SK-MEL-5 (cell line): Measurements from ENCODE around the gene JAML. TPM values are rescaled to one million over a fixed set of nuclear protein-coding genes. Genes with fewer than 3 reads are reported as not detected.

Source experiments
- DNase-seq: peaks from one replicate; pipeline ENCODE4 v3.0.0-alpha.2; 2016; ENCODE audit warnings: low read depth, low spot score
- in situ Hi-C: cut with HindIII; loops from 2 replicates; pipeline ENCODE4 v1.10.0; 2016; ENCODE audit warnings: low sequenced_read_pairs, high pct_unique_total_duplicates, low pct_unique_long_range_greater_than_20kb
- total RNA-seq: library from RNA; depleted of rRNA; stranded (reverse); fragments of >200 nt; shearing (Covaris generic); gene quantifications from 2 replicates; pipeline ENCODE4 v1.2.3, GENCODE V29; 2014

Gene JAML
- total RNA-seq, 1 experiment from 2014 or later = not detected

DNA sequence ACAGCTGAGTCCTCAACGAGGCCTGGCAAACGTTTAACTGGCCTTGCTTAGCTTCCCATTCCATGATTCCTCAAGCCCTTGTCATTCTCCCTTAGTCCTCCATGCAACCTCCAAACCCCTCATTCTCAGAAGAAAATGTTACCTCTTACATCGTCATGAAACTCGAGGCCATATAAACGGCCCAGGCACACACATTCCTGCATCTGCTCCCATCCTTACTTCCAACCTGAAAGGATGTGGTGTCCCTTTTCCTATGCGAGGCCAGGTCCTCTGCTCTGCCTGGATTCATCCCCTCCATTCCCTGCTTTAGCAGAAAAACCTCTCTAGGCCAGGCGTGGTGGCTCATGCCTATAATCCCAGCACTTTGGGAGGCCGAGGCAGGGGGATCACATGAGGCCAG, 18.4 kb upstream of the JAML start:
- in situ Hi-C loops = no loop called here
- no peak for DNase-seq

DNA sequence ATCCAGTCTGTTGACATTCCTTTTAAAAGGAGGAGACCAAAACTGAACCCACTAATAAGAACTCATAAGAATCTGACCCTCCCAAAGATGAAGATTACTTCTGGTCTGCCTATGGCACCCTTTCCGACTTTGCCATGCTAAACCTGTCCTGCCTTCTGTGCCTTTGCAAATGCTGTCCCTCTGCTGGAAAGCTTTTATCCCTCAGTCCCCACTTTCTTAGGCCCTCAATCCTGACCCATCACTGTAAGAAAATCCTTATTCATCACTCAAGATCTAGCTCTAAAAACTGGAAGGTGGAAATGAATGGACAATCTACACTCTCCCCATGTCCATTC, 16.9 kb upstream of the JAML start:
- no peak for DNase-seq
- in situ Hi-C loops = no loop called here

DNA sequence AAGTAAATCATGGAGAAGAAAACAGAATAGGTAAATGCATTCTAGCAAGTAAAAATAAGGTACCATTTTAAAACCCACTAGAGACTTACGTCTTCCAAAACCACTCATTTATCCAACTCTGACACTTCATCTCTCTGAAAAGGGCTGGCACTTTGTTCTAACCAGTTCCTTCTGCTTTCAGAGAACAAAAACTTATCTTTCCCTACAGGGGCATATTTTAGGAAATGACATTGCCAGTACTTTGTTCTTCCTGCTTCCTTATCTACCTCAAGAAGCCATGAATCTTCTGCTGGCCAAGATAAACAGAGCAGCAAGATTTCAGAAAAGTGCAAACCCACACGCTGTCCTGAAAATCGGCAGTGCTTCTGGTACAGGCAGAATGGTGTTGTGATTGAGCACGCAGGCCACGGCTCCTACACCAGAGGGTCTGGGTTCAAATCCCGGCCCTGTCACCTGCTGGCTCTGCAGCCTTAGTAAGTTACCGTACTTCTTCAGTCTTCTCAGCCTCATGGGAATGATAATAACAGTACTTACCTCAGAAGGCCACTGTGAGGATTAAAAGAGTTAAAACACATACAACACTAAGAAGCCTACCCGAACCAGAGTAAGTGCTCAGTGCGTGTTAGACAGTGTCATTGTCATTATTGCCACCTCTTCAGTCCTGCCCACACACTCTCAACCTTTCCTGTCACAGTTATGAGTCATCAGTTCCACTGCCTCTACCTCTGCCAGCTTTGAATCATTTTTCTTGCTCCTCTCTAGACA, 16.4 kb upstream of the JAML start:
- DNase-seq = no peak
- in situ Hi-C loops = no loop called here

DNA sequence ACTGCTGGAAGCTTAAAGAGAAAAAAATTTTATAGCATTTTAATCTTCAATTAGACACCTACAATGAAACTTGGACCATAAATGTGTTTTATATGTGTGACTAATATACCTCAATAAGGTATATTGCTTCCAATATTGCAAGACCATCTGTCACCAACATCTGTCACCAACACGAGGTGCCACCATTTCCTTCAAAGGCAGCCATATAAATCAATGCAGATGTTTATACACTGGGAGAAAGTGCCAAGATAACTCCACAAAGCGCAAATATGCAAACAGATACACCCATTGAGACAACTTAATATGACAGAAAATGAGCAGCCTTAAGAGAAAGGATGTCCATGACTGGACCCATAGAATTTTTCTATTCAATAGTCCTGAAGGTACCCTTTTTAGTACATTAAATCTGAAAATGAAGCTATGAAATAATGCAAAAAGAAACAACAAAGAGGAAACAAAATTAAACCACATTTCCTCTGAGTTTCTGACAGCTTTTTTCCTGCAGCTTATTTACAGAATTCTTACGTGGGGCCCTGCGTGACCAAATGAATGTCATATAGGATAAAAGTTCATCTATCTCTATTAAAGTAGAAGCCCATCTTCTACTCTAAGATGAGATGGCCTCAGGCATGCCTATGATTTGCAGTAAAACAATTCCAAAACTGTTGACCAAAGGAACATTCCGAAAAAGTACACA, 14.8 kb upstream of the JAML start:
- in situ Hi-C loops = no loop called here
- no peak for DNase-seq

DNA sequence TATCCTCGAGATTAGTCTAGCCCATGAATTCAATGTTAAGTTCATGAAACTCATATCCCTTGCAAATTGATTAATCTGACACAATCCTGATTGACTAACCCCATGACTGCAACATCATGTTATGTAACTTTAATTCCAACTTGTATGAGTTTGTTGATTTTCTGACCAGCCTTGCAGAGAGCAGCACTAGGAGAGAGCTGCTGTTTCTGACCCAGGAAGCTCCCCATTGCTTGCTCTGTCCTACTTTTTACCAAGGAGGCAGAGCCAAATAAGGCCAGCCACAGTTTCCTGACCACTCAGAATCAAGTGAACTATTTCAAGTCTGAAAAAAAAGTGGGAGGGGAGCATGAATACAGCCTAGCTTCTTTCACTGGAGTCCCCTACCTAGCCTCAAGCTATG, 14.1 kb upstream of the JAML start:
- DNase-seq = no peak
- in situ Hi-C loops = no loop called here

DNA sequence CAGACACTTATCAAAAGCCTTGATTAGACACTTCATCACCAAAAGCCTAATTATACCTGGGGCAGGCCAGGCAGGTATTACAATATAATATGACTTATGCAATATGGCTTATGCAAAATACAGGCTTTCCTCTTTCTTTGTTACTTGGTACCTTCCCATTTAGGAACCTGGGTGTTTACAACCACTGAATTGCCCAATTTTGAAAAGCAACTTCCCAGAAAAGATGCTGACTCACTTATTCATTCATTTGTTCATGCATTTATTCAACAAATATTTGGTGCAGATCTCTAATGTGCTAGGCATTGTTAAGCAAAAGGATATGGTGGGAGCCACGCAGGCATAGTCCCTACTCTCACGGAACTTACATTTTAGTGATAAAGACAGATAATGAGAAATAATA, 13.6 kb upstream of the JAML start:
- in situ Hi-C loops = no loop called here
- no peak for DNase-seq

DNA sequence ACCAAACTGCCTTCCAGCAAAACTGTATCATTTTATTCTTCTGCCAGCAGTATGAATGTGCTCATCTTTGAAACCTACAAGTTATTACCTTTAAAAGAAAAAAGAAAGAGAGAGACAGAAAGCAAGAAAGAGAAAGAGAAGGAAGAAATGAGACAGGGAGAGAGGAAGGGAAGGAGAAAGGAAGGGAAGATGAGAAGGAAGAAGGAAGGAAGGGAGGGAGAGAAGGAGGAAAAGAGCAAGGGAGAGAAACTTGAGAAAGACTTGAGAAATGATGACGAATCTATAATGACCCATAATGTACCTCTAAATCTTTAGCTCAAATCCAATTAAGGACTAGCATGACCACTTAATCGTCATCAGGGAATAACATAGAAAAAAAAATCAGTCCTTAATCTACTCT, 11.4 kb upstream of the JAML start:
- DNase-seq = no peak
- in situ Hi-C loops = no loop called here

DNA sequence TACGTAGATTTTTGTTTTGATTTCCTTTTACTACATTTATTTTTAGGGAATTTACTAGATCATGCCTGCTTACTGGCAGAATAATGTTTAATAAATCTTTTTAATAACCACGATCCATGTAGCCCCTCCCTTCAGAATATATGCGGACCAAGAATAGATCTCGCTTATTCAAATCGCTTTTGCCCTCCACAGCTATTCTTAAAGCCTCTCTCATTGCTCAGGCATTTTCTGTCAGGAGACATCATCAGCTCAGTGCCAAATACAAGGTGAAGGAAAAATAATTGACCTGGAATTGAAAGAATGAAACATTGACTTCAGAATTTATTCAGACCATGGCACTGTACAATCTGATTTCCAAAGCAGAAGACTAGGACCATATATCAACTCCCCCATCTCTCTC, 10.0 kb upstream of the JAML start:
- in situ Hi-C loops = no loop called here

DNA sequence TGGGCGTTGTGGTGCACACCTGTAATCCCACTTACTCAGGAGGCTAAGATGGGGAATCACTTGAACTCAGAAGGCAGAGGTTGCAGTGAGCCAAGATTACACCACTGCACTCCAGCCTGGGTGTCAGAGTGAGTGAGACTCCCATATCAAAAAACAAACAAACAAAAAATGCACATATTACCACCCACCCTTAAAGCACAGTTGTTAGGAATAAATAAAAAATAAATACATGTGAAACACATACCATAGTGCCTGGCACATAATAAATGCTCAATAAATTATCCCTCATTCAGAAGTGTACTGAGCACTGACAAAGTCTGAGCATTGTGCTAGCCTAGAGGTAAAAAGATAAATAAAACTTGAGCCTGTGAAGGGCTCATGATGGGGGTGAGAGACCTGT, 9.0 kb upstream of the JAML start:
- DNase-seq = no peak
- in situ Hi-C loops = no loop called here

More for the DNA sequence above, 10.0 kb upstream of the JAML start:
- no peak for DNase-seq

DNA sequence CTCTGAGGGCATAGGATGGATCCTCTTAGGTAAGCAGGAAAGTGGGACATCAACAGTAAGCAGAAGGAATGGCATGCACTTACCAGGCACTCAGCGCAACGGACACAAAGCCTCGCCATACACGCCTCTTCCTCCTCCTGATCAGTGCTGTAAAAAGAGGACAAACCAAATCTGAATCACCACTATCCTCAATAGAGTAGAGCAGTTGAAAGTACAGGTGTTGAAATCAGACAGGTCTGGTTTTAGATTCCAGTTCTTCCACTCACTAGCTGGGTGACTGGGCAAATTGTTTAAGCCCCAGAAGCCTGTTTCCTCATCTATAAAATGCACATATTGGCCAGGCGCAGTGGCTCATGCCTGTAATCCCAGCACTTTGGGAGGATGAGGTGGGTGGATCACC, 8.6 kb upstream of the JAML start:
- in situ Hi-C loops = no loop called here
- no peak for DNase-seq

DNA sequence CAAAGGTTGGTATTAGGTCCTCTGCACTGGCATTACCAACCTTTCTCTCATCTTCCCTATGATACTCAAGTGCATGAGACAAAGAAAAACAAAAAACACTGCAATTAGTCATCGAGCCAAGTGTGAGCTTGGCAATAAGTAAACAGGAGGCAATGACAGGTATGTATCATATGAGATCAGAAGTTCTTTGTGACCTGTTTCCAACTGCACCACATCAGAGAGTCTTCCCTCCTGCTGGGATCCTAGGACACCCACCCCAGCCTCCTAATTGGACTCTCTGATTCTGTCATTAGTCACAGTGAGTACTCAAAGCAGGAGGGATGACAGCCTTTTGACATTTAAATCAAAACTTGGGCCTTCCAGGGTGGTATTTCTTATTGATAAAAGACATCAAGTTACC, 7.8 kb upstream of the JAML start:
- in situ Hi-C loops = no loop called here
- no peak for DNase-seq

DNA sequence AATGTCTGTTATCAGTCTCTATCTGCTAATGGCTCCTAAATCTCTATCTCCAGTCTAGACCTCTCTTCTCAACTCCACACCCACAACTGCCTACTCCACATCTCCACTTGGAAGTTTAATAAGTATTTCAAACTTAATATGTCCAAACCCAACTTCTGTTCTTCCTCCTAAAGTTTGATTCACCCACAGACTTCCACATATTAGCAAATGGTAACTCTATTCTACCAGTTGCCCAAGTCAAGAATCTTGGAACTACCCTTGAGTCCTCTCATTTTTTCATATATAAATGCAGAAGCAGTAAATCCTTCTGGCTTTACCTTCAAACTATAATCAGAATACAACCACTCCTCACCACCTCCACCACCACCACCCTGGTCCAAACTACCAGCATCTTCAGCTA, 6.7 kb upstream of the JAML start:
- in situ Hi-C loops = no loop called here
- DNase-seq = no peak

DNA sequence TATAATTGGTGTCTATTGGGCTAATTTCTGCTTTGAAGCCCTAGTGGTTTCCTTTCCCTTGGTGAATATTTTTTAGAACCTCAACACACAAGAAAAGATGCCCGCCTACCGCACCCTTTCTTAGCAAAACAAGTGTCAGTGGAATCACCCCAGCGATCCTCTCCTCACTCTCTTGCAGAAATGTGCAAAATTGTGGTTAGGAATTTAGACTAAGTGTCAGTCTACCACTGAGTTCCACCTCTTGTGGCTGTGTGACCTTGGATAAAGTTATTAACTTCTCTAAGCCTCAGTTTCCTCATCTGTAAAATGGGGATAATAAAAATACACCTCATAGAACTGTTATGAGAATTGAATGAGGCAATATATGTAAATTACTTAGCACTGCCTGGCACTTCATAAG, 5.3 kb upstream of the JAML start:
- no peak for DNase-seq
- in situ Hi-C loops = no loop called here

DNA sequence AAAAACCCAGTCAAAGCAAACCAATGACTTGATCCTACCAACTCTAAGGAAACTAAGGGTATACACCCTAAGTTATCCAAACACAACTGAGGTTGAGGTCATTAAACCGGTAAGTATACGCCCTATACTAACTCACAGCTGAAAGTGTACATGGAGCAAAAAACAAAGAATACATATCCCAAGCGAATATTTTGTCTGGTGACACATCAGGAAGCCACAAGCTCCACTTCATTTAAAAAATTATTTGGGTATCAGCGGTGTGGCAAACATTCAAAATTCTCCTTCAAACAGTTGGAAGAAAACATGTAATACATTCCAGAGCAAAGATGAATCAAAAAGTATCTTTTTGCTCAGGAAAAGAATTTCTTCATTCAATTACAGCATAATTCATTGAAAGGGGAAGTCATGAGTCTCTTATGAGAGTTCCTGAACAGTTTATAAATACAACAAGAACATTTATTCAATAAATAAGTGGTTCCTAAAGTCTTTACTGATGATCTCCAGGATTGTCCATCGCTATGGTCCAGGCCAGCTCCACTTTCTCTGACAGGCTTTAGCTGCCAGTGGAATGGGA, 4.5 kb upstream of the JAML start:
- DNase-seq = no peak
- in situ Hi-C loops = no loop called here

DNA sequence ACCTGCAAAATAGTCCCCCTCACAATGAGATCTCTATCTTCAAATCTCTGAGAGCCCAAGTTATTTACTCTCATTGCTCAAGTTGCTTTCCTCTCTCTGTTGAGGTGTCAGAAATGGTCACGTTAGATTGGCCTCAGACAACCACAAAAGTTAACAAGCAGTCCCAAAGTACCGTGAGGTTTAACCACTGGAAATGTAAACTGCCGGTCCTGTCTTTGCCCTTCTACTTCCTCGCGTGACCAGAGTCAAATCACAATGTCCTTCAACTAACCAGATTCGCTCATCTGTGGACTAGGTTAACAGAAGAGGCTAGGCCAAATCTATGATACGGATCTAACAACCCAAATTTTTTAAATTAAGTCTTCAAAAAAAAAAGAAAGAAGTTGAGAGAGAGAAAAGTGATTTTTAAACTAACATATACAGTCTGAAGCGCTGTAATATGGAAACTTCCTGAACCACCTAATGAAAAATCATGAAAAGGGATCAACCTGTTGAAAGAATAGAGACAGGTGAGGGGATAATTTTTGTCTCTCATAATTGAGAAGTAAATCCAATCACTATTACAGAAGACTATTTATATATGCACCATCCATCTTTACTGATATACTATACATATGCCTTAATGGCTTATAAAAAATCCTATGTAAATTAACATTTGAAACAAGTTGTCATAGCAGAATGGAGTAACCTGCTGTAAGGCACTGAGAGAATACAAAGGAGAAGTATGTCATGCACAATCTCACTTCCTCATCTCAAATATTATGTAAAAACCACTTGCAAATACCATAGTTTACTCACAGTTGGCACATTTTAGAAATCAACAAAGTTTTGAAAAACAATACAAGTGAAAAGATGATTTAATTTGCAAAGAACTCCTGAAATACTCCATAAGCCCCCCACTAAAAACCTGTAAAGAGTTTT, 3.3 kb upstream of the JAML start:
- in situ Hi-C loops = no loop called here
- DNase-seq = no peak

DNA sequence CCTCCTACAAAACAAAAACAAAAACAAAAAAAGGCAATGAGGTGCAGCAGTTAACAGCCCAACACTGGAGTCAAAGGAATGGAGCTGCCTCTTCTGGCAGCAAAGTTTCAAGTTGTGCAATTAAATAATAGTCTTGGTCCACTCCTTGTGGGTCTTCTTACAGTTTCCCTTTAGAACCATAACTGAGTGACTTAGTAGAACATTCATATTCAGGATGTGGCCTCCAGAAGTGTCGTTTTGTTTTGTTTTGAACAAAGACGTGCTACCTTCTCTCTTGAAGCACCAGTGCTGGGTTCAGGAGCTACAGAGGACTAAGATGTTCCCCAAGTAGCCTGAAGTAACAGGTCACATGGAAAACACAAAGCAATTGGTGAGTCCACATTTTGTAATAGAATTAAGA, 2.0 kb upstream of the JAML start:
- in situ Hi-C loops = no loop called here
- no peak for DNase-seq

DNA sequence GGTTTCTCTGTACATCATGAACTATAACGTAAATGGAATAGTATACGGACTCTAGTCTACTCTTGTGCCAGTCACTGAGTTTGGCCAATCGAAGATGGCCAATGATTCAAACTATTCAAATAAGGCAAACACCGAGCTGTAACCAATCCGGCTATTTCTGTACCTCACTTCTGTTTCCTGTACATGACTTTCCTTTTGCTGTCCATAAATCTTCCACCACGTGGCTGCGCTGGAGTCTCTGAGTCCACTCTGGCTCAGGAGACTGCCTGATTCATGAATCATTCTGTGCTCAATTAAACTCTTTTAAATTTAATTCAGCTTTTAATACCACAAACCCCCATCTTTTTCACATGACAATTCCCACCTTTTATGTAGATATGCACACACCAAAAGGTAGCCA, 1.5 kb upstream of the JAML start:
- in situ Hi-C loops = no loop called here
- peak; percentile 7 for DNase-seq

DNA sequence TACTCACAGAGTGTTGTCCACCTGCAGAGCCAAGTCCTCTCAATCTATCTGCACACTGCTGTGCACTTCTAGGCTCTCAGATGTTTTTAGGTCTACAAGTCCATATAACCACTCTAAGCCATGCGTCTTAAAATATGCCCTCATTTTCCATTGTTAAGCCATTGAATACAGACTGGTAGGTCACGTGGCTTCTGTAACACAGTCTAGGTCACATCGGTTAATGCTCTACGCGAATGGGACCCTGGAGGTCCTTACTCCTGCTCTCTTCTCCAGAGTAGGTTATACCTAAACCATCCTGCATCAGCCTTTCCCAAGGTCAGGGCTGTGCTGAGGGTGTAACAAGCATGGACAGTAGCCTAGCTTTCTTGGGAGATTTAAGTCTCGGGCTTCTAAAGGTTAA, 819 bp downstream of the JAML start:
- in situ Hi-C loops = no loop called here
- no peak for DNase-seq
